Activated naive CD4-positive, alpha-beta T cell treated with anti-CD3 and anti-CD28 coated beads for 36 hours (primary cell): Measurements from ENCODE around the gene USP17L26. TPM values are rescaled to one million over a fixed set of nuclear protein-coding genes. Genes with fewer than 3 reads are reported as not detected.
"Not testable (repeated sequence)": the region's sequence is repeated elsewhere in the genome, so short reads cannot be mapped to it uniquely, and the experiment has no call there.

ENCODE experiments used
- CTCF ChIA-PET: fragments of 350-600 bp; sonication (Branson Sonifier 250); formaldehyde crosslinking; loops from one replicate; lab custom pipeline; 2021; ENCODE audit warnings: antibody characterized with exemption; lab: Charles Lee
- DNase-seq: peaks from one replicate; pipeline ENCODE4 v3.0.0-alpha.2; 2020
- H3K27ac Mint-ChIP-seq: one replicate; pipeline ENCODE4 v1.8.0; 2021; ENCODE audit warnings: mild to moderate bottlenecking, mixed read lengths
- H3K27me3 Mint-ChIP-seq: one replicate; pipeline ENCODE4 v1.8.0; 2021; ENCODE audit warnings: low read depth, mixed read lengths
- H3K36me3 Mint-ChIP-seq: one replicate; pipeline ENCODE4 v1.8.0; 2021; ENCODE audit warnings: low read depth, mixed read lengths
- H3K4me1 Mint-ChIP-seq: one replicate; pipeline ENCODE4 v1.8.0; 2021; ENCODE audit warnings: low read depth, mixed read lengths
- H3K4me3 Mint-ChIP-seq: one replicate; pipeline ENCODE4 v1.8.0; 2021; ENCODE audit warnings: mild to moderate bottlenecking, moderate library complexity, mixed read lengths
- H3K9me3 Mint-ChIP-seq: one replicate; pipeline ENCODE4 v1.8.0; 2021; ENCODE audit warnings: mixed read lengths
- intact Hi-C: fragments of 100-400 bp; cut with micrococcal nuclease; formaldehyde crosslinking; loops from one replicate; pipeline ENCODE4 v1.15.1; 2023
- total RNA-seq, 2 experiments: library from RNA; stranded (reverse); gene quantifications; one replicate each; pipeline ENCODE4 v1.2.3, GENCODE V29; 2021

The USP17L26 gene, protein sequence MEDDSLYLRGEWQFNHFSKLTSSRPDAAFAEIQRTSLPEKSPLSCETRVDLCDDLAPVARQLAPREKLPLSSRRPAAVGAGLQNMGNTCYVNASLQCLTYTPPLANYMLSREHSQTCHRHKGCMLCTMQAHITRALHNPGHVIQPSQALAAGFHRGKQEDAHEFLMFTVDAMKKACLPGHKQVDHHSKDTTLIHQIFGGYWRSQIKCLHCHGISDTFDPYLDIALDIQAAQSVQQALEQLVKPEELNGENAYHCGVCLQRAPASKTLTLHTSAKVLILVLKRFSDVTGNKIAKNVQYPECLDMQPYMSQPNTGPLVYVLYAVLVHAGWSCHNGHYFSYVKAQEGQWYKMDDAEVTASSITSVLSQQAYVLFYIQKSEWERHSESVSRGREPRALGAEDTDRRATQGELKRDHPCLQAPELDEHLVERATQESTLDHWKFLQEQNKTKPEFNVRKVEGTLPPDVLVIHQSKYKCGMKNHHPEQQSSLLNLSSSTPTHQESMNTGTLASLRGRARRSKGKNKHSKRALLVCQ
- not detected for total RNA-seq

DNA sequence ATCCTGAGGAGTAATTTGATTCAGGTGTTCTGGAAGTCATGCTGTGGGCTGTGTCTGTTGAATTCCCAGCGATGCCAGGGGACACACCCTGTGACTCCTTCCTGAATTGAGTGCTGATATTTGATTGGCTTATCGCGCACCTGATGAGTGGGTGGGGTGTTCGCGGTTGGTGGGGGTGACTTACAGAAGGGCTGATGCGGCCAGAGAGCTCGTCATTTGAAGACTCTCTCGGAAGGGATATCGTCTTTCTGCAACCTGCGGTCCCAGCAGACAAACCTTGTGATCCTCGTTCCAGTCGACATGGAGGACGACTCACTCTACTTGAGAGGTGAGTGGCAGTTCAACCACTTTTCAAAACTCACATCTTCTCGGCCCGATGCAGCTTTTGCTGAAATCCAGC, at the start of gene USP17L26:
Gene USP17L26 (plus strand): TSS at position 301 of the 400 bp plus-strand sequence. CDS start 0 bp downstream, at position 301.
- H3K4me3 Mint-ChIP-seq, H3K9me3 Mint-ChIP-seq, H3K27ac Mint-ChIP-seq, DNase-seq, CTCF ChIA-PET, H3K36me3 Mint-ChIP-seq, H3K4me1 Mint-ChIP-seq, intact Hi-C loops, H3K27me3 Mint-ChIP-seq: not testable (repeated sequence)

DNA sequence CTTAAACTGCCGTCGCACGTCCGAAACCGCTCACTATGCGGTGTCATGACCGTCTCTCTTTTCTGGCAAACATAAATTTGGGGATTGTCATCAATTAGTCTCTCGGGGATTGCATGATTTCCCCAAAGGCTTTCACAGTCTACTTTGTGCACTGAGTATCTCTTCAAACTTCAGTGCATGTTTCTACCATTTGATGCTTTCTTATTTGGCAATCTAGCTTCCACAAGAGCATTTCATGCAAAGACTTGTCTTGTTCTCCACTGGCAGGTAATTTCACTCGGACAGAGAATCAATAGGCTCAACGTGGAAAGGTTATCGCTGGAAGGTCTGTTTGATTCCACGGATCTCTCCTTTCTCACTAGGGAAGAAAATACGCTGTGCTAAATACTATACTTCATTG, 10.3 kb upstream of the USP17L26 start:
- H3K27ac Mint-ChIP-seq, H3K9me3 Mint-ChIP-seq, H3K4me3 Mint-ChIP-seq, H3K36me3 Mint-ChIP-seq, DNase-seq, intact Hi-C loops, H3K27me3 Mint-ChIP-seq, H3K4me1 Mint-ChIP-seq, CTCF ChIA-PET: not testable (repeated sequence)

DNA sequence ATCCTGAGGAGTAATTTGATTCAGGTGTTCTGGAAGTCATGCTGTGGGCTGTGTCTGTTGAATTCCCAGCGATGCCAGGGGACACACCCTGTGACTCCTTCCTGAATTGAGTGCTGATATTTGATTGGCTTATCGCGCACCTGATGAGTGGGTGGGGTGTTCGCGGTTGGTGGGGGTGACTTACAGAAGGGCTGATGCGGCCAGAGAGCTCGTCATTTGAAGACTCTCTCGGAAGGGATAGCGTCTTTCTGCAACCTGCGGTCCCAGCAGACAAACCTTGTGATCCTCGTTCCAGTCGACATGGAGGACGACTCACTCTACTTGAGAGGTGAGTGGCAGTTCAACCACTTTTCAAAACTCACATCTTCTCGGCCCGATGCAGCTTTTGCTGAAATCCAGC, 9.6 kb upstream of the USP17L26 start, which contains the start of gene USP17L24:
Gene USP17L24 (plus strand): TSS at position 301 of the 400 bp plus-strand sequence. CDS start 0 bp downstream, at position 301.
- DNase-seq, CTCF ChIA-PET, H3K9me3 Mint-ChIP-seq, H3K36me3 Mint-ChIP-seq, H3K27ac Mint-ChIP-seq, intact Hi-C loops, H3K4me3 Mint-ChIP-seq, H3K27me3 Mint-ChIP-seq, H3K4me1 Mint-ChIP-seq: not testable (repeated sequence)

DNA sequence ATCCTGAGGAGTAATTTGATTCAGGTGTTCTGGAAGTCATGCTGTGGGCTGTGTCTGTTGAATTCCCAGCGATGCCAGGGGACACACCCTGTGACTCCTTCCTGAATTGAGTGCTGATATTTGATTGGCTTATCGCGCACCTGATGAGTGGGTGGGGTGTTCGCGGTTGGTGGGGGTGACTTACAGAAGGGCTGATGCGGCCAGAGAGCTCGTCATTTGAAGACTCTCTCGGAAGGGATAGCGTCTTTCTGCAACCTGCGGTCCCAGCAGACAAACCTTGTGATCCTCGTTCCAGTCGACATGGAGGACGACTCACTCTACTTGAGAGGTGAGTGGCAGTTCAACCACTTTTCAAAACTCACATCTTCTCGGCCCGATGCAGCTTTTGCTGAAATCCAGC, 4.8 kb upstream of the USP17L26 start, which contains the start of gene USP17L25:
Gene USP17L25 (plus strand): TSS at position 301 of the 400 bp plus-strand sequence. CDS start 0 bp downstream, at position 301.
- DNase-seq, H3K27ac Mint-ChIP-seq, CTCF ChIA-PET, intact Hi-C loops, H3K4me1 Mint-ChIP-seq, H3K27me3 Mint-ChIP-seq, H3K9me3 Mint-ChIP-seq, H3K36me3 Mint-ChIP-seq, H3K4me3 Mint-ChIP-seq: not testable (repeated sequence)

DNA sequence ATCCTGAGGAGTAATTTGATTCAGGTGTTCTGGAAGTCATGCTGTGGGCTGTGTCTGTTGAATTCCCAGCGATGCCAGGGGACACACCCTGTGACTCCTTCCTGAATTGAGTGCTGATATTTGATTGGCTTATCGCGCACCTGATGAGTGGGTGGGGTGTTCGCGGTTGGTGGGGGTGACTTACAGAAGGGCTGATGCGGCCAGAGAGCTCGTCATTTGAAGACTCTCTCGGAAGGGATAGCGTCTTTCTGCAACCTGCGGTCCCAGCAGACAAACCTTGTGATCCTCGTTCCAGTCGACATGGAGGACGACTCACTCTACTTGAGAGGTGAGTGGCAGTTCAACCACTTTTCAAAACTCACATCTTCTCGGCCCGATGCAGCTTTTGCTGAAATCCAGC, 4.6 kb downstream of the USP17L26 start, which contains the start of gene USP17L5:
Gene USP17L5 (plus strand): TSS at position 301 of the 400 bp plus-strand sequence. CDS start 0 bp downstream, at position 301.
- intact Hi-C loops, H3K9me3 Mint-ChIP-seq, H3K4me3 Mint-ChIP-seq: not testable (repeated sequence)

DNA sequence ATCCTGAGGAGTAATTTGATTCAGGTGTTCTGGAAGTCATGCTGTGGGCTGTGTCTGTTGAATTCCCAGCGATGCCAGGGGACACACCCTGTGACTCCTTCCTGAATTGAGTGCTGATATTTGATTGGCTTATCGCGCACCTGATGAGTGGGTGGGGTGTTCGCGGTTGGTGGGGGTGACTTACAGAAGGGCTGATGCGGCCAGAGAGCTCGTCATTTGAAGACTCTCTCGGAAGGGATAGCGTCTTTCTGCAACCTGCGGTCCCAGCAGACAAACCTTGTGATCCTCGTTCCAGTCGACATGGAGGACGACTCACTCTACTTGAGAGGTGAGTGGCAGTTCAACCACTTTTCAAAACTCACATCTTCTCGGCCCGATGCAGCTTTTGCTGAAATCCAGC, 9.4 kb downstream of the USP17L26 start, which contains the start of gene USP17L27:
Gene USP17L27 (plus strand): TSS at position 301 of the 400 bp plus-strand sequence. CDS start 0 bp downstream, at position 301.
- H3K4me1 Mint-ChIP-seq, CTCF ChIA-PET, intact Hi-C loops: not testable (repeated sequence)

More for the DNA sequence above, 4.6 kb downstream of the USP17L26 start, which contains the start of gene USP17L5:
- H3K27ac Mint-ChIP-seq, CTCF ChIA-PET, H3K27me3 Mint-ChIP-seq, H3K36me3 Mint-ChIP-seq, H3K4me1 Mint-ChIP-seq, DNase-seq: not testable (repeated sequence)

DNA sequence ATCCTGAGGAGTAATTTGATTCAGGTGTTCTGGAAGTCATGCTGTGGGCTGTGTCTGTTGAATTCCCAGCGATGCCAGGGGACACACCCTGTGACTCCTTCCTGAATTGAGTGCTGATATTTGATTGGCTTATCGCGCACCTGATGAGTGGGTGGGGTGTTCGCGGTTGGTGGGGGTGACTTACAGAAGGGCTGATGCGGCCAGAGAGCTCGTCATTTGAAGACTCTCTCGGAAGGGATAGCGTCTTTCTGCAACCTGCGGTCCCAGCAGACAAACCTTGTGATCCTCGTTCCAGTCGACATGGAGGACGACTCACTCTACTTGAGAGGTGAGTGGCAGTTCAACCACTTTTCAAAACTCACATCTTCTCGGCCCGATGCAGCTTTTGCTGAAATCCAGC, 14.1 kb downstream of the USP17L26 start, which contains the start of gene USP17L28:
Gene USP17L28 (plus strand): TSS at position 301 of the 400 bp plus-strand sequence. CDS start 0 bp downstream, at position 301.
- H3K4me1 Mint-ChIP-seq, H3K27ac Mint-ChIP-seq, H3K9me3 Mint-ChIP-seq: not testable (repeated sequence)

More for the DNA sequence above, 9.4 kb downstream of the USP17L26 start, which contains the start of gene USP17L27:
- not testable (repeated sequence) for H3K27ac Mint-ChIP-seq, DNase-seq, H3K27me3 Mint-ChIP-seq, H3K4me3 Mint-ChIP-seq, H3K9me3 Mint-ChIP-seq, H3K36me3 Mint-ChIP-seq

DNA sequence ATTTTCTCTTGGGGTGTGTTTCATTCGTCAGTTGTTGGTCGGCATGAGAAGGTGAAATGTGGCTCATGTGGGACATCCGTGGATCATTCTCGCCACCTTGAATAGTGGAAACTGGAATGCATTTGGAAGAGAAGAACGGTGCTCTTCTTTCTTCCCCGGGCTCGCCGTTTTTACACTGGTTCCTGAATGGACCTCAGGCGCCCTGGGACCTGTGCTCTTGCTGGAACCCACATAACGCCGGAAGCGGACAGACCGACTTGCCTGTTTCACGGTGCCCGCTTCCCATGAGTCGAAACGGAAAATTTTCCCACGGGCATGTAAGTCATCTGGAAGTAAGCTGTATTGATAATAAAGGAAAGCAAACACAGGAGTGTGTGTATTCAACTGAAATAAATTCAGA, 16.4 kb downstream of the USP17L26 start:
- intact Hi-C loops, H3K4me3 Mint-ChIP-seq, H3K27me3 Mint-ChIP-seq, H3K36me3 Mint-ChIP-seq, DNase-seq, H3K9me3 Mint-ChIP-seq, CTCF ChIA-PET, H3K27ac Mint-ChIP-seq, H3K4me1 Mint-ChIP-seq: not testable (repeated sequence)

More for the DNA sequence above, 14.1 kb downstream of the USP17L26 start, which contains the start of gene USP17L28:
- H3K36me3 Mint-ChIP-seq, H3K4me3 Mint-ChIP-seq, intact Hi-C loops, DNase-seq, H3K27me3 Mint-ChIP-seq, CTCF ChIA-PET: not testable (repeated sequence)

DNA sequence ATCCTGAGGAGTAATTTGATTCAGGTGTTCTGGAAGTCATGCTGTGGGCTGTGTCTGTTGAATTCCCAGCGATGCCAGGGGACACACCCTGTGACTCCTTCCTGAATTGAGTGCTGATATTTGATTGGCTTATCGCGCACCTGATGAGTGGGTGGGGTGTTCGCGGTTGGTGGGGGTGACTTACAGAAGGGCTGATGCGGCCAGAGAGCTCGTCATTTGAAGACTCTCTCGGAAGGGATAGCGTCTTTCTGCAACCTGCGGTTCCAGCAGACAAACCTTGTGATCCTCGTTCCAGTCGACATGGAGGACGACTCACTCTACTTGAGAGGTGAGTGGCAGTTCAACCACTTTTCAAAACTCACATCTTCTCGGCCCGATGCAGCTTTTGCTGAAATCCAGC, 18.9 kb downstream of the USP17L26 start, which contains the start of gene USP17L29:
Gene USP17L29 (plus strand): TSS at position 301 of the 400 bp plus-strand sequence. CDS start 0 bp downstream, at position 301.
- H3K4me1 Mint-ChIP-seq, CTCF ChIA-PET, H3K9me3 Mint-ChIP-seq, H3K27ac Mint-ChIP-seq, intact Hi-C loops, H3K4me3 Mint-ChIP-seq, H3K27me3 Mint-ChIP-seq, DNase-seq, H3K36me3 Mint-ChIP-seq: not testable (repeated sequence)

DNA sequence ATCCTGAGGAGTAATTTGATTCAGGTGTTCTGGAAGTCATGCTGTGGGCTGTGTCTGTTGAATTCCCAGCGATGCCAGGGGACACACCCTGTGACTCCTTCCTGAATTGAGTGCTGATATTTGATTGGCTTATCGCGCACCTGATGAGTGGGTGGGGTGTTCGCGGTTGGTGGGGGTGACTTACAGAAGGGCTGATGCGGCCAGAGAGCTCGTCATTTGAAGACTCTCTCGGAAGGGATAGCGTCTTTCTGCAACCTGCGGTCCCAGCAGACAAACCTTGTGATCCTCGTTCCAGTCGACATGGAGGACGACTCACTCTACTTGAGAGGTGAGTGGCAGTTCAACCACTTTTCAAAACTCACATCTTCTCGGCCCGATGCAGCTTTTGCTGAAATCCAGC, 28.4 kb downstream of the USP17L26 start, which contains the start of gene USP17L30:
Gene USP17L30 (plus strand): TSS at position 301 of the 400 bp plus-strand sequence. CDS start 0 bp downstream, at position 301.
- CTCF ChIA-PET, H3K27me3 Mint-ChIP-seq, H3K4me1 Mint-ChIP-seq, H3K36me3 Mint-ChIP-seq, H3K4me3 Mint-ChIP-seq, H3K27ac Mint-ChIP-seq, DNase-seq, intact Hi-C loops, H3K9me3 Mint-ChIP-seq: not testable (repeated sequence)

DNA sequence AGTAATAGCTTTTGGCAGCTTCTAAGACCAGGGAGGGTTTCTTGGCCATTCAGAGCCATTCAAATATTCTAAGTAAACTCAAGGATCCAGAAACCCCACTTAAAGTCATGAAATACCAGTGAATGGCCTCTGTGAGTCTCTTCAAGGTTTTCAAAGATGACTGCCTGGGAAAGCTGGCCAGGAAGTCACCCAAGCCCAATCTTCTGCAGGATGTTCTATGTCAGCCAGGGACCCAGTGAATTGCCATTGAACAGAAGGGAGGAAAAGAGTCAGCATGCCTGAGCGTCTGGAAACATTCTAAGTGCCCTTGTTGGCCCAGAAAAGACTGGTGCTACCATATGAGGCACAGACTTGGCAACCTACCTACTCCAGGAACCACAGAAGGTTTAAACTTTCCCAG, 45.4 kb downstream of the USP17L26 start:
- H3K4me3 Mint-ChIP-seq, CTCF ChIA-PET, H3K27ac Mint-ChIP-seq, H3K36me3 Mint-ChIP-seq, H3K4me1 Mint-ChIP-seq, intact Hi-C loops, H3K27me3 Mint-ChIP-seq, H3K9me3 Mint-ChIP-seq, DNase-seq: not testable (repeated sequence)

DNA sequence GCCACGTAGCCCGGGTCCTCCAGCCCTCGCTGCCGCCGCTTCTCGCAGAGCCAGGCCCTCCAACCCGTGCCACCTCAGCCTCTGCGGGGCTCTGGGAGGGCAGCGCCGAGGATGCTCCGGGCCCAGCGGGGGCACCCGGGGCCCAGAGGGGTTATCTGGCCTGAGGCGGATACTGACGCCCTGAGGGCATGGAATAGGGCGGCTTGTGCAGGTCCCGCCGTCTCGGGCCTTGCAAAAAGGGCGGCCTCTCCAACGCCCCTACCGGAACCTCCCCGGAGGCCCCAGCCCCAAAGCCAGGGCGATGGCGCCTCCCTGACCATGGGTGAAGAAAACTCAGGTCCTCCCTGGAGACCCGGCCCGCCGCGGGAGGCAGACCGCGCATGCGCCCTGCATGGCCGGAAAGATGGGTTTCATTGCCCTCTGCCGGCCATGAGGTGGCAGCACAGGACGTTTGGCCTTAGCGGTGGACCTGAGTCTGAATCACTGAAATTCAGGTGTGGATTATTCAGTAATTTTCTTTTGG, 46.6 kb downstream of the USP17L26 start:
- intact Hi-C loops: not testable (repeated sequence)

More for the DNA sequence above, 46.6 kb downstream of the USP17L26 start:
- H3K36me3 Mint-ChIP-seq, H3K27me3 Mint-ChIP-seq, H3K27ac Mint-ChIP-seq, H3K4me1 Mint-ChIP-seq, H3K9me3 Mint-ChIP-seq: not testable (repeated sequence)
- peak overlapping the region; percentile 39 for H3K4me3 Mint-ChIP-seq
- CTCF ChIA-PET: interaction anchor here (0.5 to 0.9 kb wide), 2 partner anchors 25 to 215 kb away, joined by 3 to 4 read pairs; no protein-coding TSS in a partner anchor
- DNase-seq: peak; percentile 61
